Activated naive CD8-positive, alpha-beta T cell (primary cell): ENCODE measurements around the gene TIGD1.

Experiments
- H3K27ac Mint-ChIP-seq: one replicate; pipeline ENCODE4 v1.8.0; 2021; ENCODE audit warnings: mixed read lengths
- H3K27me3 Mint-ChIP-seq: one replicate; pipeline ENCODE4 v1.8.0; 2021; ENCODE audit warnings: mixed read lengths
- H3K36me3 Mint-ChIP-seq: one replicate; pipeline ENCODE4 v1.8.0; 2021; ENCODE audit warnings: mixed read lengths
- H3K4me1 Mint-ChIP-seq: one replicate; pipeline ENCODE4 v1.8.0; 2021; ENCODE audit warnings: low read depth, mixed read lengths
- H3K4me3 Mint-ChIP-seq: one replicate; pipeline ENCODE4 v1.8.0; 2021; ENCODE audit warnings: mild to moderate bottlenecking, mixed read lengths
- H3K9me3 Mint-ChIP-seq: one replicate; pipeline ENCODE4 v1.8.0; 2021; ENCODE audit warnings: low read depth, mixed read lengths

Gene TIGD1

DNA sequence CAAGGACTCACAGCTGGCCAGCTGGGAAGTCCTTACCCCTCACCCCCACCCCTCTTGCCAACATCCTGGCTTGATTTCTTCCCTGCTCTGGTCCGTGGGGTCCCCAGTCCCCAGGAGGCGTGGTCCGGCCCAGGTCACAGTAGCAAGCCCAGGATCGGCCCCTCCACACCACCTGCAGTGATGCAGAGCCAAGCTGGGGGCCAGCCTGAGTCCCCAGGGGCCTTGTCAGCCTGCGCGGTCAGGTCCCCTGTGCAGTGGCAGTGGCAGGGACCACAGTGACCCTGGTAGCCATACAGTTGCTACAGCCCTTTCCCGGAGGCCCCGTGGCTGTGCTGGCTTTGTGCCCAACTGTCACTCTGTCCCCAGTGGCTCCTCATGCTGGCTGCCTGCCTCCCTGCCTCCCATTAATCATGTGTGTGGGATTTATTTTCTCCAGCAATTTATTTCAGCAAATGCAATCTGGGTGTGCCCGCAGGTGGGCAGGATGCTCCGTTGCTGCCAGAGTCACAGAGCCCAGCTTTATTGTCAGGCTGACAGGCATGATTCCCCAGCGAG lies 38.9 kb downstream of the TIGD1 start:
- Mint-ChIP-seq H3K4me1 (no peaks in the 10 kb centered on the region), H3K9me3 (no peaks in the 10 kb centered on the region), H3K27me3 (no peaks in the 10 kb centered on the region), H3K36me3 (no peaks in the 10 kb centered on the region), H3K4me3 (no peak overlapping the region), H3K27ac (no peak overlapping the region)

DNA sequence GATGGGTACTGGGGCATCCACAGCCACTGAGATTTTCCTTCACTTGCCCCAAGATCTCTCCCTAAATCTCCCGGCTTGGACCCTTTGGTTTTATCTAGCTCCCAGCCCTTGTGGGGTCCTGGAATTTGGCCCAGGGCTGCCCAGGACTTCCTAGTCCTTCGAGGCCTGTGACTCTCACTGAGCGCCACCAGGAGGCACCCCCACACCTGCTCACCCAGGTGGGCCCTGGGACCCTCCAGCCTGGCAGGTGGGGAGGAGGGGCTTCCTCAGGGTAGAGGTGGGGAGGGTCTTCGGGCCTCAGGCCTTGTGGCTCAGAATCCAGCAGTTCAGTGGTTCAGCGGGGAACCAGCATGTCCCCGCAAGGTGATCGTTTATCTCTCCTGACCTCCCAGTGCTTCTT lies 42.1 kb downstream of the TIGD1 start:
- Mint-ChIP-seq H3K9me3 (no peaks in the 10 kb centered on the region), H3K27me3 (peaks cover 3% of the 10 kb centered on the region), H3K36me3 (no peaks in the 10 kb centered on the region), H3K4me1 (no peaks in the 10 kb centered on the region), H3K4me3 (no peak overlapping the region), H3K27ac (no peak overlapping the region)

DNA sequence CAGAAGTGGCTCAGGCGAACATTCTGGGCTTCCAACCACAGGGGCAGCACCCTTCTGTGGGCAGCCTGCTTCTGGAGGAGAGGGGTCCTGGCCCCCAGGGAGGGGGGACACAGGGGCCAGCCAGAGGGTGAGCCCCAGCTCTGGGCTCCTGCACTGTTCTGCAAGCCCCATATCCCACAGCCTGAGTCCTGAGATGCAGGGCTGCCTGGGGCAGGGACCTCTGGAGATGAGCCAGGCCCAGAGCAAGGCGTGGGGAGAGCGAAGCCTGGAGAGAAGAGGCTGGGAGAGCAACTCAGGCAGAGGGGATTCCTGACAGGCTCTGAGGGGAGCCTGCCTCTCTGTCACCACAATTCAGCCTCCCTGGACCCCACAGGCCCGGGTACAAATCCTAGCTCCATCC lies 43.6 kb downstream of the TIGD1 start:
- Mint-ChIP-seq H3K4me1 (peaks cover 4% of the 10 kb centered on the region), H3K4me3 (no peak overlapping the region), H3K36me3 (no peaks in the 10 kb centered on the region), H3K27ac (no peak overlapping the region), H3K9me3 (no peaks in the 10 kb centered on the region), H3K27me3 (peaks cover 7% of the 10 kb centered on the region)

GRCh38 chr2:232505856-232506255 lies 44.5 kb downstream of the TIGD1 start:
- H3K9me3 Mint-ChIP-seq, result no peaks in the 10 kb centered on the region
- peaks cover 7% of the 10 kb centered on the region for H3K27me3 Mint-ChIP-seq
- no peak overlapping the region for H3K4me3 Mint-ChIP-seq
- no peaks in the 10 kb centered on the region for H3K36me3 Mint-ChIP-seq
- peaks cover 4% of the 10 kb centered on the region for H3K4me1 Mint-ChIP-seq
- no peak overlapping the region for H3K27ac Mint-ChIP-seq

GRCh38 chr2:232504438-232504837 lies 45.9 kb downstream of the TIGD1 start:
- H3K36me3 Mint-ChIP-seq, result no peaks in the 10 kb centered on the region
- peaks cover 7% of the 10 kb centered on the region for H3K27me3 Mint-ChIP-seq

DNA sequence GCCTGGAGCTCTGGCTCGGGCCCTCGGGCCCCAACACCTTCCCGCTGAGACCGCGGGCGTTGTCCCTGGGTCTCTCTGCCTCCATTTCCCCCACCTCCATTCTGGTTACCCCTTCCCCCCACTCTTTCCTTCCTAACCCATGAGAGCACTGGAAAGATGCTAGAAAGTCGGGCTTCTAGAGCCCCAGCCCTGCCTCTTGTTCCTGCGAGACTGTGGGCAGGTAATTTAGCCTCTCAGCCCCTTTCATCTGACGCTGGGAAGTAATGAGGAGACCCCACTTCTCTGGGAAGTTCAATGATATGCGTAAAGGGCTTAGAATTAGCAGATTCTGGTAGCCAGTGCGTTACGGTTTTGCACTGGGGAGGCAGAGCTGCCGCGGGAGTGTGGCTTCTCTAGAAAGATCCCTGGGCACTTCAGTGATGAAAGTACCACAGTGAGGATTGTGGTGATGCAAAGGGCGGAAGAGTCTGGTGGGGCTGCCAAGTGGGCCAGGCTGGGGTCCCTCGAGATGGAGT lies 46.5 kb downstream of the TIGD1 start:
- Mint-ChIP-seq H3K27me3 (peaks cover 7% of the 10 kb centered on the region), H3K4me1 (peaks cover 4% of the 10 kb centered on the region), H3K4me3 (peak overlapping the region; percentile 72), H3K9me3 (no peaks in the 10 kb centered on the region), H3K36me3 (no peaks in the 10 kb centered on the region), H3K27ac (no peak overlapping the region)

More at GRCh38 chr2:232504438-232504837, 45.9 kb downstream of the TIGD1 start:
- no peaks in the 10 kb centered on the region for H3K9me3 Mint-ChIP-seq
- no peak overlapping the region for H3K27ac Mint-ChIP-seq
- H3K4me1 Mint-ChIP-seq, result peaks cover 4% of the 10 kb centered on the region
- peak overlapping the region; percentile 6 for H3K4me3 Mint-ChIP-seq

DNA sequence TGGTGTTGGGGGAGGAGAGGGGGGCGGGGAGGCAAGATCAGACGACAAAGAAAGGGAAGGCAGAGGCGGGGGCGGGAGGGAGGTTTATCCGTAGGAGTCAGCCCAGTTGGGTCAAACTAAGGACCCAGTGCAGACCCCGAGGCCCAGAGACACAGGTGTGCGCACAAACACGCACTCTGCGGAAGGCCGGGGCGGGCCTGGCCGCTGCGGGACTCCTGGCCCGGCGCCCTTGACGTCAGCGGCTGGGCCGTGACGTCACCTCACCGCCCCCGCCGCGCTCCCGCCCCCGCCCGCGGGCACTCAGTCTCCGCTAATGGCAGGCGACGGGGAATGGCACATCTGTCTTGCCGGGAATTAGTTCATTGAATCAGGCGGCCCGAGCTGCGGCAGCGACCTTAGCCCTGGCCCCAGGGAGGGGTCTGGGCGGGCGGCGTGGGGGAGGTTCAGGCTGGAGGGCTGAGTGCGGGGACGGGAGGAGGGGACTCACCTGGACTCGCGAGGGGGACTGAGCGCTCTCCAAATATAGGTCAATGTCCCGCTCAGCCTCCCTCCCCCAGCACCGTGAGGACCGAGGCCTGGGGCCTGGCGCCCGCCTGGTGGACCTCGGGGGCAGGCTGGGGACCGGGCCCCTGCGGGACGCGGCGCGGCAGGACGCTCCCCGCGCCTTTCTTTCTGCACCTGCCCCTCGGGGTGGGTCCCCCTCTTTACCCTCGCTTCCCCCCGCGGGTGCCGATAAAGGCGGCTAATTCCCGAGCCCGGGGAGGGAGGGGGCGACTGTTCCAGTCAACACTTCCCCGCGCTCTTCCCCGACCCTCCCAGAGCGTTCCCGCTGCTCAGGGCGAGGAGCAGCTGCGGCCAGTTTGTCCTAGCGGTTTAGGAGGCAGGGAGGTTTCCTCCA lies 47.2 kb downstream of the TIGD1 start:
- H3K4me1 Mint-ChIP-seq, result peaks cover 4% of the 10 kb centered on the region
- no peaks in the 10 kb centered on the region for H3K9me3 Mint-ChIP-seq
- peaks cover 7% of the 10 kb centered on the region for H3K27me3 Mint-ChIP-seq
- H3K27ac Mint-ChIP-seq, result no peak overlapping the region
- H3K4me3 Mint-ChIP-seq, result peak overlapping the region; percentile 72
- H3K36me3 Mint-ChIP-seq, result no peaks in the 10 kb centered on the region

DNA sequence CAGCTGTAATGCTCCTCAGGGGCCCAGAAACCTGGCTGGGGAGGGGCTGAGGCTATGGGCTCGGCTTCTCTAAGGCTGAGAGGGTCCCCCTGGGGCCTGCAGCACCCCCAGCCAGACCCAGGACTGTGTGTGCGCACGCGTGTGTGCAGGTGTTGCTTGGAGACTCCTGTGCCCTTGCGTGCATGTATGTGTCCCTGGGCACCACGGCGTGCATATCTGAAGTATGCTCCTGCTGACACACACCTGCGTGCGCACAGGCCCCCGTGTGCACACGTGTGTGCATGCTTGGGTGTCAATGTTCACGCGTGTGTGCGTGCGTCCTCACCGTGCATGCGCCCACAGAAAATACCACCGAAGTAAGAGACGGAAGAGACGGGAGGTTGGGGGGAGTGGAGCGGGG lies 47.8 kb downstream of the TIGD1 start:
- Mint-ChIP-seq H3K4me3 (peak overlapping the region; percentile 86), H3K36me3 (no peaks in the 10 kb centered on the region), H3K27me3 (peaks cover 7% of the 10 kb centered on the region), H3K9me3 (no peaks in the 10 kb centered on the region), H3K27ac (peak overlapping the region; percentile 81), H3K4me1 (peaks cover 4% of the 10 kb centered on the region)

- Mint-ChIP-seq H3K36me3 (no peaks in the 10 kb centered on the region), H3K9me3 (no peaks in the 10 kb centered on the region), H3K4me1 (peaks cover 4% of the 10 kb centered on the region), H3K27ac (no peak overlapping the region), H3K4me3 (no peak overlapping the region), H3K27me3 (peaks cover 7% of the 10 kb centered on the region)
Measured at GRCh38 chr2:232501794-232502390, 48.5 kb downstream of the TIGD1 start.

DNA sequence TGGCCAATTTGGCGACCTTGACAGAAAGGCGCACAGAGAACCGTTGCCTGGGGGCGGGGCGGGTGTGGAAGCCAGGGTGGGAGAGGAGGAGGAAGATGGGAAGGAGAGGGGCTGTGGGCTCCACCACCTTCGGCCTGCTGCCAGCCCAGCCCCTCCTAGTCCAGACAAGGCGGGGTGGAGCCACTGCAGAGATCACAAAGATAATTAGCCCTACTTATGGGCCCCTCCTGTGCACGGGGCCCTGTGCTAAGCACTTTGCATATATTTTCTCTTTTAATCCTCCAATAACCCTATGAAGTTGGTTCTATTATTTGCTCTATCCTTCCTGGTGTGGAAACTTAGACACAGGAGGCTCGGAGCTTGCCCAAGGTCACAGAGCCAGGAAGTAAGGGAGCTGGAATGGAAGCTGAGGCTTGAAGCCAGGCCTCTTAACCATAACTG lies 49.0 kb downstream of the TIGD1 start:
- no peaks in the 10 kb centered on the region for H3K9me3 Mint-ChIP-seq
- peaks cover 7% of the 10 kb centered on the region for H3K27me3 Mint-ChIP-seq
- no peaks in the 10 kb centered on the region for H3K36me3 Mint-ChIP-seq
- no peak overlapping the region for H3K4me3 Mint-ChIP-seq
- H3K27ac Mint-ChIP-seq, result no peak overlapping the region
- H3K4me1 Mint-ChIP-seq, result peaks cover 4% of the 10 kb centered on the region

- H3K4me1 Mint-ChIP-seq, result peaks cover 4% of the 10 kb centered on the region
Measured at GRCh38 chr2:232498452-232498851, 51.9 kb downstream of the TIGD1 start.

More at GRCh38 chr2:232498452-232498851, 51.9 kb downstream of the TIGD1 start:
- Mint-ChIP-seq H3K36me3 (no peaks in the 10 kb centered on the region), H3K27me3 (peaks cover 4% of the 10 kb centered on the region), H3K9me3 (no peaks in the 10 kb centered on the region), H3K27ac (no peak overlapping the region), H3K4me3 (no peak overlapping the region)
